Erythroblast (primary cell): ENCODE measurements around the gene IRF7.

Experiments used
- GATA1 ChIP-seq: IDR thresholded peaks from 2 replicates; pipeline ENCODE4 v1.6.1; 2011; ENCODE audit warnings: low read depth, mild to moderate bottlenecking, control low read depth, low read length, moderate library complexity
- POLR2A ChIP-seq: IDR thresholded peaks from 2 replicates; pipeline ENCODE4 v1.6.1; 2011; ENCODE audit warnings: mild to moderate bottlenecking, low read length

- TF ChIP-seq POLR2A, result no peak
- no peak for TF ChIP-seq GATA1
Observed at GRCh38 chr11:637333-637592, 21.5 kb upstream of the IRF7 start.
